HG02642 (cell line): Measurements from ENCODE around the gene RHCG.

ENCODE experiments used
- ATAC-seq: cut with Tn5 transposase; IDR thresholded peaks from one replicate; pipeline ENCODE4 v1.9.1; 2021; ENCODE audit warnings: mild to moderate bottlenecking; ENCODE audit not compliant: unreplicated experiment, poor library complexity

The RHCG gene

DNA sequence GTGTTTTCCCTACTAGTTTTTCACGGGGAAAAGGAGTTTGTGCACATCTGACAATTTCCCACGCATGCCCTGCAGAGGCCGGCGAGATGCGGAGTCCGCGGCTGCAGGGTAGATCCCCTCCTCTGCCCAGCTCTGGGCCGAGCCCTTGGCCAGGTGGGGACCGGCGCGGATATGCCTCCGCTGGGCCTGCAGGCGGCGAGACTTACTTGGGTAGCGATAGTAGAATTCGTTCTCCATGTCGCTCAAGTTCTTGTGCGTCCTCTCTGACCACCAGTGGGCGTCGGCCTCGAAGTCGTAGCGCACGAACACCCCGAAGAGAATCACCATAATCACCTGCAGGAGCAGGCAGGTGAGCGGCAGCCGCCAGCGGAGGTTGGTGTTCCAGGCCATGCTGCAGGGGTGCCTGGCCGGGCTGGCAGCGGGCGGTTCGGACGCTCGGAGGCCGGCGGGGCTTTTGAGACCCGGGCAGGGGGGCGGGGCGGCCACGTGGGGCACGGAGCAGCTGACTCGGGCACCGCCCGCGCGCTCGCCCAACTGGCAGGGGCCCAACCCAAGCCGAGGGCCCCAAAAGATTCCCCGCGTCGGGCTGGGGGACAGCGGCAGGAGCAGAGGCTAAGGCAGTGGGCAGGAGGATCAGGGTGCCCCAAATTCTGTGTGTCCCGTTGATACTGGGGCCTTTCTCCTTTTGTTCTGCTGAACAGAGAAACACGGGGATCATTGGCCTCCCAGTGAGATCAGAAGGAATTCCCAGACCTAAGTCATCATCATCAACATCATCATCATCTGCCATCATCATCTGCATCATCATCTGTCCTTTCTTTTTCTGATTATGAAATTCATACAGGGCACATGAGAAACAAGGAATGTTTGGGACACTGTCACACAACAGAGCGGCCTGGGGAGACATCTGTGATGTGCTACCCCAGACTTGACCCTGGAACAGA, at the start of gene RHCG:
RHCG (minus strand) TSS at position 429 of the 944 bp plus-strand sequence; CDS start at position 390, 39 bp downstream.
- ATAC-seq, result no peak

DNA sequence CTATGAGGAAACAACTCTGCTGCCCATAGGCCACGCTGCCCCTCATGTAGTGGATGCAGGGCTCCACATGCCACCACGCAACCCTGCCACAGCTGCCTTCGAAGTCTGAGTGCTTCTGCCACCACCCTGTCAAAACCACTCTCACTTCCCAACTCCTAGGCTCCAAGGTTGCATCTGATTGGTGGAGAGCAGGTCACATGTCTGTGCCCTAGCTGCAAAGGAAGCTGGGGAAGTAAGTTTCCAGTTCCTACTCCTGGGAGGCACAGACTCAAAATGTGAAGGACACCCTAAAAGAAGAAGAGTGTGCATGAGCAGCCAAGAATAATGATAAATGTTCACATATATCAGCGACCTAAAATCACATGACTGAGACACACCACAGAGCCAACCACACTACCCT, 47.0 kb upstream of the RHCG start:
- no peak for ATAC-seq

- no peak for ATAC-seq
These were observed 46.0 kb upstream of the RHCG start for GRCh38 chr15:89542369-89542768.

GRCh38 chr15:89539027-89539426, 42.6 kb upstream of the RHCG start:
- no peak for ATAC-seq

DNA sequence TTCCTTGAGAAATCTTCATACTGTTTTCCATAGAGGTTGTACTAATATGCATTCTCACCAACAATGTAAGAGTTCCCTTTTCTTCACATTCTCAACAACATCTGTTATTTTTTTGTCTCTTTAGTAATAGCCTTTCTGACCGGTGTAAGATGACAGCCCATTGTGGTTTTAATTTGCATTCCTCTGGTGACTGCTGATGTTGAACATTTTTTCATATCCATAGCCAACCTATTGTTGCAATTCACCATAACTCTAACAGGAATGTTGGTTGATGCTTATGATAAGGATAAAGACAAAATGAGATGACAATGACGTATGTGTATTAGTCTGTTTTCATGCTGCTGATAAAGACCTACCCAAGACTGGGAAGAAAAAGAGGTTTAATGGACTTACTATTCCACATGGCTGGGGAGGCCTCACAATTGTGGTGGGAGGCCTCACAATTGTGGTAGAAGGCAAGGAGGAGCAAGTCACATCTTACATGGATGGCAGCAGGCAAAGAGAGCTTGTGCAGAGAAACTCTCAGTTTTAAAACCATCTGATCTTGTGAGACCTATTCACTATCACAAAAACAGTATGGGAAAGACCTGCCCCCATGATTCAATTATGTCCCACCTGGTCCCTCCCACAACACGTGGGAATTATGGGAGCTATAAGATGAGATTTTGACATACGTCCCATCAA, 37.6 kb upstream of the RHCG start:
- ATAC-seq, result no peak

- ATAC-seq, result no peak
These were observed 35.6 kb upstream of the RHCG start for GRCh38 chr15:89531796-89532537.

- no peak for ATAC-seq
These were observed 34.6 kb upstream of the RHCG start for GRCh38 chr15:89530976-89531375.

GRCh38 chr15:89528757-89529352, 32.5 kb upstream of the RHCG start:
- ATAC-seq, result no peak

DNA sequence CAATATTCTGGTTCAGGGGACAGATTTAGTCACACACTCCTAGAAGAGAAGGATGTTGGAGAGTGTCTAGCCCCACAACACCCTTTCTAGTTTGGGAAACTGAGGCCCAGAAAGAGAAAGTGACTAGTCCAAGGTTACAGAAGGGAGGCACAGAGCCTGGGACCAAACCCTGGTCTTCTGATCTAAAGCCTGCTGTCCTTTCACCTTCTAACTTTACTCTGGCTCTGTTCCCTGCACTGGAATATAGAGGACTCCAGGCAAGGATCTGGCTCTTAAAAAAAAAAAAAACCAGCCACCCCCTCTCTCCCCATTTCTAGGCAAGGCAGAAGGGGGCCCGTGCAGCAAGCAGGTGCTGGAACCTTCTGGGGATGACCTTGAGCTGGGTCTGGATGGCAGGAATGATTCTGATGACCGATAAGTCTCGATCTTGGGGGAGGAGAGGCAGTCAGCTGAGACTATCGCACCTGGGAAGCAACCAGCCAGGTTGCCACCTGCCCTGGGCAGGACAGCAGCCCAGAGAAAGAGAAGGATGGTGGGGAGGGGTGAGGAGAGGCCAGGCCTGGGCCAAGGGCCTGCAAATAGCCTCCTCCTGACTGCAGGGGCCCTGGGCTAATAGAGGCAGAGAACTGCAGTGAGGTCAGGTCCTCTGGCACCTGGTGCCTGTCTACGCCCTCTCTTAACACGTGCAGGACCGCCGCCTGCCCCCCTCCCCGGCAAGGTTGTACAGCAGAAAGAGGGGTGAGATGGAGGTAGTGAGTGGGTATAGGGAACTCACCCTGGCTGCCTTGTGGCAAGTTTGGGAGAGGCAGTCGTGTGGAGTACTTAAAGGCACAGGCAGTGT, 30.4 kb upstream of the RHCG start:
- no peak for ATAC-seq

GRCh38 chr15:89526181-89526580, 29.8 kb upstream of the RHCG start:
- ATAC-seq, result no peak

- ATAC-seq, result no peak
These were observed 27.8 kb upstream of the RHCG start for GRCh38 chr15:89524184-89524583.

DNA sequence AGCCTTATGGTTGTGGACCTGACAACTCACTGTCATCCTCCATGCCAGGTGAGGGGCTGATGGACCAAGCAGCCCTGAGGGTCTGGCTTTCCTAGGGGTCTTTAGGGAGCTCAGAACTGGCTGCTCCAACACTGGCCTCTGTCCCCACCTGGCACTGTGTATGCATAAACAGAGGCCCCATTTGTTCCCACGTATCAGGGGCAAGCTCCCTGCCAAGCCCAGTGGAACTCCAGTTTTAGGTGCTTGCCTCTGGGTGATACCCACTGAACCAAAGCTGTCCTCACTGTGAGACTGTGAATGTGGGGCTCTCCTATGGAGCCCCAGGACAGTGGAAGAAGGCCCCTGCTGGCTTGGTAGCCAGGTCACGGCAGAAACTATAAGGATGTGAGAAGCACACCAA, 26.7 kb upstream of the RHCG start:
- ATAC-seq, result no peak

- no peak for ATAC-seq
These were observed 25.2 kb upstream of the RHCG start for GRCh38 chr15:89521605-89522004.

- no peak for ATAC-seq
These were observed 19.1 kb upstream of the RHCG start for GRCh38 chr15:89515477-89515876.

DNA sequence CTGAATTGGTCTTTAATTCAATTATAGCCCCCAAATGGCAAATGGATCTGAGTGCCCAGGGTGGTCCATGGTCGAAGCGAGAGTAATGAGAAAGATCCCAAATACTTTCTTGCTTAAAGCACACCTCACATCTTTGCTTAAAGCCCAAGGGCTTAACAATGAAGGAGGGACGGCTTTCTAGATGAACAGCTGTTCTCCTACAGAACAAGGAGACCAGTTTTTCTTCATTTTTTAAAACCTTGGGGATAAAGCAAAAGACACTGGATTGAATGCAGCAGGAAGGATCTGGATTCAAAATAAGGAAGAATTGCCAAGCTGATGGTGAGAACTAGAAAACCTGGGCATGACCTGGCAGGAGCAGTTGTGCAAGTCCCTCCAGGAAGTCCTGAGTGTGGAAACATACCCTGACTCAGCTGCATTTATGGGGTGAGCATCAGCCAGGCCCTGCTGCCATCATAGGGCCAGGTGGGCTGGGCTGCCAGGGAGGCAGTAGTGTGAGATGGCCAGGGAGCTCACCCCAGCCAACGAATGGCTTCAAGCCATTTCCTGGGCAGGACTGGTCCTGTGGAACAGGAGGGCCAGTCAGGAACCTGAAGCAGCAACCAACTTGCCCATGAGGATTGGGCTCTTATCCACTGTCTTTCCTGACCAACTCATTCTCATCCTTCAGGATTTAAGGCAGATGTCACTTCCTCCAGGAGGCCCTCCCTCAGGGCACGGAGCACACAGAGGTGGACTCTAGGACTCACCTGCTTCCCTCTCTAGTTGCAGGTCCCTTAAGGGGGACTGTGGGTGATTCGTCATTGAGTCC, 18.4 kb upstream of the RHCG start:
- ATAC-seq, result no peak

- ATAC-seq, result no peak
These were observed 17.8 kb upstream of the RHCG start for GRCh38 chr15:89514186-89514585.

DNA sequence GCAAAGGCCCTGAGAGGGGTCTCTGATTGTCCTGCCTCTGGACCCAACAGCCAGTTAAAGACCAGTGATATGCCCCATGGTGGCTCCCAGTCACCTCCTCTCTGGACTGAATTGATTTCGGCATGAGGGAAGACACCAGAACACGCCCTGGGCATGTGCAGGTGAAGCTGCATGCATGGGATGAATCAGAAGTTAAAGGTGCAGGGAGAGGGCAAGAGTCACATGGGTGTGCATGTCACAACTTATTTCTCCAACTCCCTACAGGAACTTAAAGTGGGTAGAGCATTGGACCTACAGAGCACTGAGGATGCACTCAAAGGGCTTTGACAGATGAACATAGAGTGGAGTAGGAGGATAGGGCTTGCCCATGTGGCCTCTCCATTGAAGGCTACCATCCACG, 16.9 kb upstream of the RHCG start:
- ATAC-seq, result no peak

DNA sequence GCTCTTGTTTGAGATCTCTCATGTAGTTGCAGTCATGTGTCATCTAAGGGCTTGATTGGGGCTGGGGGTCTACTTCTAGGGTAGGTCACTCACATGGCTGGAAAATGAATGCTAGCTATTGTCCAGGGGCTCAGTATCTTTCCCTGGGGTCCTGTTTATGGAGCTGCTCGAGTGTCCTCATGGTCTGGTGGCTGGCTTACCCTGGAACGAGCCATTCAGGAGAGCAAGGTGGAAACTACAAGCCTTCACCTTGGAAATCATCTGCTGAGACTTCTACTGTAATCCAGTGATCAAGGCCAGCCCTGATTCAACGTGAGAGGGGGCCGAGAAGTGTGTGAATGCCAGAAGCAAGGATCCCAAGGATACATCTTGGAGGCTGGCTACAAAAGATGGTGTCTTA, 16.2 kb upstream of the RHCG start:
- ATAC-seq, result no peak
